Measurements from ENCODE around the gene KIF1B. TPM values are rescaled to one million over a fixed set of nuclear protein-coding genes. Genes with fewer than 3 reads are reported as not detected.

The KIF1B gene
- total and polyA plus RNA-seq, 2 experiments from 2014 or later, result 21.5 to 68.4 TPM

- TF ChIP-seq ZNF462 (CRISPR knock-in tag; IDR thresholded peaks at IDR 0.05), result no peak
- TF ChIP-seq POLR2AphosphoS5 (IDR thresholded peaks at IDR 0.05; ENCODE audit: low read depth), result no peak
- TF ChIP-seq ZNF331 (CRISPR knock-in tag; IDR thresholded peaks at IDR 0.05; ENCODE audit: low read depth), result no peak
- peak; percentile 87 to 93 for TF ChIP-seq CTCF (conservative IDR thresholded peaks at IDR 0.05; ENCODE audit: low read depth in 2 of 2)
- TF ChIP-seq EZH2phosphoT487 (IDR thresholded peaks at IDR 0.05; ENCODE audit: unreplicated experiment), result no peak
- TF ChIP-seq STAT1 (IDR thresholded peaks at IDR 0.05; ENCODE audit: unreplicated experiment), result no peak
- TF ChIP-seq ZNF114 (CRISPR knock-in tag; IDR thresholded peaks at IDR 0.05), result no peak
- Mint-ChIP-seq H3K4me1 (peaks cover 11% of the 10 kb centered on the region), H3K36me3 (ENCODE audit: low read depth) (peaks cover 38% of the 10 kb centered on the region), H3K27ac (no peak overlapping the region), H3K27me3 (ENCODE audit: insufficient read depth, low read depth, poor library complexity) (no peaks in the 10 kb centered on the region), H3K9me3 (no peaks in the 10 kb centered on the region), H3K4me3 (no peak overlapping the region)
- Histone ChIP-seq H3F3A (replicated peaks; ENCODE audit: low read depth) (peaks cover 3% of the 10 kb centered on the region; the same call in 1 of the 2 replicates), H3K9me2 (ENCODE audit: insufficient read depth) (no peaks in the 10 kb centered on the region), H3K27me3 (ENCODE audit: insufficient read depth) (no peaks in the 10 kb centered on the region), H3K4me2 (no peak overlapping the region), H3K27ac (ENCODE audit: low read depth) (peak overlapping the region; percentile 36; the same call in 1 of the 2 replicates), H4K20me1 (replicated peaks; ENCODE audit: insufficient read depth) (no peaks in the 10 kb centered on the region), H3K36me3 (ENCODE audit: insufficient read depth) (peaks cover 24% of the 10 kb centered on the region), H3K79me2 (replicated peaks; ENCODE audit: insufficient read depth) (no peaks in the 10 kb centered on the region), H3K4me3 (no peak overlapping the region), H2AFZ (no peak overlapping the region), H3K4me1 (ENCODE audit: insufficient read depth) (0 out of 2 replicates have a peak, but pooled peaks cover 3% of the 10 kb centered on the region)
- DNase-seq (ENCODE audit: low spot score) (peak; percentile 77), ATAC-seq (peak; percentile 98)
Measured at GRCh38 chr1:10338047-10338446, 127.7 kb downstream of the KIF1B start.
